Left forelimb (tissue), 1 donor: ENCODE measurements around the gene BHLHE40.

Experiments used
- DNase-seq: peaks from one replicate; pipeline ENCODE4 v3.0.0-alpha.2; 2018; ENCODE audit warnings: low spot score

The BHLHE40 gene

DNA sequence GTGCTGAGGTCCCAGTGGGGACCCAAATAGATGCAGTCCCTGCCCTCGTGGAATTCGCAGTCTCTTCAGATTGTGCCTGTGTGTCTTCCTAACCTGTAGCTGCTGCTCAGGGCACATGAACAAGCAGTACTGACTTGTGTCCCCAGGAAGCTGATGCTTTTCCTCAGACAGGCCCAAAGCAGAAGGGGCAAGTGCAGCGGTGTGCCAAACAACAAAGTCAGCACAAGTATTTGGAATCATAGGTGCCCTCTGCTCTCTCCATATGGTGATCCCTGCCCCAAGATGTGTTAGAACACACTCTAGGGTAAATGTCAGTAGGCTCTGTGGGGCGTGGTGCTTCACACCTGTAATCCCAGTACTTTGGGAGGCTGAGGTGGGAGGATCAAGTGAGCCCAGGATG is 21.9 kb downstream of the BHLHE40 start:
- DNase-seq = no peak

DNA sequence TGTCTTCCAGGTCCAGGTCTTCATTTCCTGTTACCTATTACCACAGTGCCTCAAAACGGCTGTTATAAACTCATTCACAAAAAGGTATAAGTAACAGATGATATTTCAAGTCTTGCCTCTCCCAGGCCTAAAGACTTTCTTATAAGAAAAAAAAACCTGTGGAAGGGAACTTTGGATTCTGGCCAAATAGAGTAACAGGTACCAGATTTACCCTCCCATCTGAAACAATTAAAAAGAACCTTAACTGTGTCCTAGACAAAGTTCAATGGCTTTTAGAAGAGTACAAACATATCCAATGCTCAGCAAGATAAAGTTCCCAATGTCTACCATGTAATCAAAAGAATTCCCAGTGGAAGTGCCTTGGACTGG is 22.6 kb downstream of the BHLHE40 start:
- no peak for DNase-seq

DNA sequence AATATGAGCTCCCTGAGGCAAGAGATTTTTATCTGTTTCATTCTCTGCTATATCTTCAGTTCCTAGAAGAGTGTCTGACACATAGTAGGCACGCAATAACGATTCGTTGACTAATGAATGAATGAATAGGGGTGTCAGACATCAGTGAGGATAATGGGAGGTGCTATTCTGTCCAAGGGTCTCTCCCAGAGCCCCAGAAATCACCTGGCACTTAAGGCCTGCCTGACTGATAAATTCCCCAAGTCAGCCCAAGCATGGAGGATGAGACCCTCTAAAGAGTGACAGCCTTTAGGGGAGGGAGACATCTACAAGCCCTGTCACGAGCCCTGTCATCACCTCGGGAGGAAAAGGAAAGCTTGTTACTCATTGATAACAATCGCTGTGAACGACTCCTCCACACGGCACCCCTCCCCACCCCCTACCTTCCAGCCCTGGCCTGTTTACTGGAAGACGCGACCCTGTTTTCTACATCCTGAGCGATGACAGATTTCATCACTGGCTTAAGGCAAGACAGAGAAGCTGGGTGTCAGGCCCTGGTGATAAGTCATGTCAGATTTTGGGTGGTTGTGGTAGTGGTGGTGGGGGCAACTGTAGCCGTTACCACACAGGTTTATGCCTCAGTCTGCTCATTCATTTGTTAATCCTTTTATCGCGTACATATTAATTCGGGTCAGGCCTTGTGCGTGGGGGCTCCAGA is 23.1 kb downstream of the BHLHE40 start:
- DNase-seq = no peak

DNA sequence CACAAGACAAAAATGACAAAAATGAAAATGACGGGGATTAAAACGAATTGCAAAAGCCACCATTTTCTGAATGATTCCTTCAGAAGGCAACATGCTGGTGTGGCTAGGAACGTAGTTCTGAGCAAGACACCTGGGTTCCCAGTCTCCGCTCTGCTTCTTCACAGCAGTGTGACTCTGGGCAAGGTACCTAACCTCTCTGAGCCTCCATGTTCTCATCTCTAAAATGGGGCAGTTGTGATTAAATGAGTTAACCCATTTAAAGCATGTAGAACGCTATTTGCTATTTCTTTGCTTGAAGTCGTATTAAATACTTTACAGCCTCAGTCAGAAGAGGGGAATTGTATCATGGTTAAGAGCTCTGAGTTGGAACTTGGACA is 23.6 kb downstream of the BHLHE40 start:
- no peak for DNase-seq

DNA sequence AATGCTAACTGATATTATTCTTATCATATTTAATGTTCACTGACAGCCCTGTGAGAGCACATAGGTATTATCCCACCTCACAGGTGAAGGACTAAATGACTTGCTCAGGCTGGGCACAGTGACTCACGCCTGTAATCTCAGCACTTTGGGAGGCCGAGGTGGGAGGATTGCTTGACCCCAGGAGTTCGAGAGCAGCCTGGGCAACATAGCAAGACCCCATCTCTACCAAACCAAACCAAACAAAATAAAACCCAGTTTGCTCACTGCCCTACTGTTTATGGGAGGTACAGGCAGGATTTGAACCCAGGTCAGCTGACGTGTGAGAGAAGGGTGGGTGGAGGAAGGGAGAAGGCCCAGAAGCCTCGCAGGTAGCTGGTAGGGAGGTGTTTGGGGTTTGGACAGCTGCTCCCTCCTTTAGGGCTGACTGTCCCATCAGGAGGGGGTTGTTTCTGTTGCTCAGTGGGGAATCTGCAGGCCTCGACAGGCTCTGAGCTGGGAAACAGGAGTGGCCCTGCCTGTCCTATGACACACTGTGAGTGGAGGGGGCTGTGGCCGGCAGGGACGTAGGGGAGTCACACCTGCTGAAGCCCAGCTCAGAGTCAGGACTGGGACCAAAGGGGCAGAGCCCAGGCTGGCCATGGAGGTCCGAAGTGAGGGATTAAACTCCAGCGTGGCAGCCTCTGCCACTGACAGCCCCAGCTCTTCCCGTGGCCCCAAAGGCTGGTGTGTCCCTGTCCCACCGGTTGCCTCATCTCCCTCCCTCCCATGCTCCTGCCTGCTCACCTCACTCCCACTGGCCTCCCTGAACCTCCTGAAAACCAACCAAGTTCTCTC is 25.3 kb downstream of the BHLHE40 start:
- DNase-seq = no peak

DNA sequence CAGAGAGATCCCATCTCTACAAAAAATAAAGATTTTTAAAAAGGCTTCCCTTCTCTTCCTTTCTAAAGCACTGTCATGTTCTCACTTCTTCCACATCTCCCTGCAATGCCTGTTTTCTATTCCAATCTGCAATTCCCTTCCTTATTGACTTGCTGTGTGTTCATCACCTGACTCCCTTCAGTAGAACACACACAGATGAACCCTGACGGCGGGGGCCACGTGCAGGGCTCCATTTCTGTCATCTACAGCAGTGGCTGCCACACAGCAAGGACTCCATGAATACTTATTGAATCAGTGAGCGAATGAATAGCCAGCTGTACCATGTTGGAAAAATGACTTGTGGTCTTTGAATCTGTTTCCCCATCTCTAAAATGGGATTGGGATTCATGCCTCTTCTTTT is 26.1 kb downstream of the BHLHE40 start:
- DNase-seq = no peak

DNA sequence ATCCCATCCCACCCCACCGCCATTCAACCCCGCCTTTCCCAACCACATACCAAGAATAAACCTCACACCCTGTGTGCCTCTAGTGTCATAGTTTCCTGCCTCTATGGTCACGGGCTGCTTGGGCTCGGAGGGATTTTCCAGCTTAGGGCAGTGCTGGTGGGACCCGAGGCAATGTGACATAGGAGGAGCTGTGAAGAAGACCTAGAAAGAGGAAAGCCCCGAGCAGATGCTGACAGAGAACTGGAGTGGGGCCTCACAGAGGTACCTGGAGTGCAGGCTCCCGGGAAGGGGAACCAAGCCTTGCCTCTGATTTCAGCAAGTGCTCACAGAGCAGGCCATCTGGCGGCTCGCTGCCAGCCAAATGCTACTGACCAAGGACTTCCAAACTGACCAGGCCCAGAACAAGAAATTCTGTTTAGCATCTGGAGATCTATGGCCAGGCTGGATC is 27.5 kb downstream of the BHLHE40 start:
- DNase-seq = no peak

DNA sequence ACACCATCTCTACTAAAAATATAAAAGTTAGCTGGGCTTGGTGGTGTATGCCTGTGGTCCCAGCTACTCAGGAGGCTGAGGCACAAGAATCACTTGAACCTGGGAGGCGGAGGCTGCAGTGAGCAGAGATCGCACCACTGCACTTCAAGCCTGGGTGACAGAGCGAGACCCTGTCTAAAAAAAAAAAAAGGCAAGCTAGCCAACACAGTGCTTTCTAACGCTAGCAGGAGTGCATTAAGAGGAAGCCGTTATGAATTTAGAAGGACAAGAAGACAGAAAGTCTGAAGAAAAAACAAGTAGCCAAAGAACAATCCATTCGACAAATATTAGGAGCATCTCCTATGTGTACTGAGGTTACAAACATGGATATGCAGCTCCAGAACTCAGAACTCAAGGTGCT is 28.6 kb downstream of the BHLHE40 start:
- no peak for DNase-seq

DNA sequence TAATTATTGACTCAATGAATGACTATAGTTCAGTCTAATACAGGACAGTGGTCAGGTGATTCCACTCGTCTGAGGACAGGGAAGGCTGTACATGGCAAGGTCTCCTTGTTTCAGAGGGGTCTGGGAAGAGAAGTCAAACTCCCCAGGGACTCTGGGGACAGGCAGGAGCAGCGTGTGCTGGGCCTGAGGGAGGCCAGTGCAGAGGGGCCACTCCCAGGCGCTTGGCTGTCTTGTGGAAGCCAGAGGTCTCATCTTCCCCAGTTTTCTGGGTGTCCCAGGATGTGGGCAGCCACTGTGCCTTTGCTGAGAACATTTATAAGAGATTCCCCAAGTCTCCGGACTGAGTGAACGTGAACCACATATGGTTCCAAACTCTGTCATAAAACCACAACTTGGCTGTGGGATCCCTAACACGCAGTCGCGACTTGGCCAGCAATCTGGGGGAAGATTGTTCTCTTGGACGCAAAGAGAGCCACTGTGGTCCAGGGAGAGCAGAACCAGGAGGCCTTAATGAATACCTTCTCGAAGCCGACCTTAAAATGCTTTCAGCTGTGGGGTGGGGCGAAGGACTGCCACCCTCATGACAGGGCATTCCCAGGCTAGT is 30.4 kb downstream of the BHLHE40 start:
- no peak for DNase-seq

DNA sequence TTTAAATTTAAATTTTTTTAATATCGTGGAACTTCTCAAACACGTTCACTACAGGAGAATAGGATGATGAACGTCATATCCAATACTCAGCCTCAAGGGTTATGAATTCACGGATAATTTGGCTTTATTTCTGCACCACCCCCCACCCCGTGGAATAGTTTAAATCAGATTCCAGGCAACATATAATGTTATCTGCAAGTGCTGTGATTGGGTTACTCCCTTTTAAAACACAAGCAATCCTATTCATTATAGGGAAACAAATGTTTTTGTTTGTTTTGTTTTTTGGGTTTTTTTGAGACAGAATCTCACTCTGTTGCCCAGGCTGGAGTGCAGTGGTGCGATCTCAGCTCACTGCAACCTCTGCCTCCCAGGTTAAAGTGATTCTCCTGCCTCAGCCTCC is 30.9 kb downstream of the BHLHE40 start:
- no peak for DNase-seq

DNA sequence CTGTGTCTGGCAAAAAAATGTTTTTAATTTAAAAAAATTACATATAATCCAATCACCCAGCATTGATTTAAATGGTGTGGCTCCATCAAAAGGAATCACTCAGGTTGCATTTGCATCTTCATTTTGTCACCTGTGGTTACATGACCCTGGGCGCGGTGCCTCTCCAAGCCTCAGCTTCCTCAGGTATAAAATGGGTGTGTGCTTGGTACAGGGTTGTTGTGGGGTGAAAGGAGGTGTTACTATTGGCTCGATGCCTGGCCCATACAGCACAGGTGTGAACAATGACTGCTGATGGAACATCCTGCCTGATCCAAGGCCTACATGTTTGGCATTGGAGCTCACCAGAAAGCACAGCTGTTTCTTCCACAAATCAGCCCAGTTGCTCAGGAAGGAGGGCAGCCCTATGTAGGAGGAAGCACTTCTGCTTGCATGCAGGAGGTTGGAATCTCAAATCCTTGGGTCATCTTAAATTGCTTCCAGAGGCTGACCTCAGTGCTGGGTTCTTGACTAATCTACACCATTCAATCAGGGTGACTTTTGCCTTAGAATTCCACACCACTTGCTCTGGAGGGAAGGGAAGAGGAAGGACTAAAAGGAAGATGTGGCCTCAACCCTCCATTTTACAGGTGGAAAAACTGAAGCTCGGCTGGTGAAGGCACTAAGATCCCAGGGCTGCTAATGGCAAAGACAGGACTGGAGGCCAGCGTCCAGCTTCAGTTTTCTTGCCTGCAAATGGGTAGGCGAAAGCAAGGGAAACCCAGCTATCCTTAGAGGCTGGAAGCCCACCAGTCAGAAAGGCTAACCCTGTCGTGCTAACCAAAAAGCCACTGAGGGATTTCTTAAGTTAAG is 31.7 kb downstream of the BHLHE40 start:
- no peak for DNase-seq

DNA sequence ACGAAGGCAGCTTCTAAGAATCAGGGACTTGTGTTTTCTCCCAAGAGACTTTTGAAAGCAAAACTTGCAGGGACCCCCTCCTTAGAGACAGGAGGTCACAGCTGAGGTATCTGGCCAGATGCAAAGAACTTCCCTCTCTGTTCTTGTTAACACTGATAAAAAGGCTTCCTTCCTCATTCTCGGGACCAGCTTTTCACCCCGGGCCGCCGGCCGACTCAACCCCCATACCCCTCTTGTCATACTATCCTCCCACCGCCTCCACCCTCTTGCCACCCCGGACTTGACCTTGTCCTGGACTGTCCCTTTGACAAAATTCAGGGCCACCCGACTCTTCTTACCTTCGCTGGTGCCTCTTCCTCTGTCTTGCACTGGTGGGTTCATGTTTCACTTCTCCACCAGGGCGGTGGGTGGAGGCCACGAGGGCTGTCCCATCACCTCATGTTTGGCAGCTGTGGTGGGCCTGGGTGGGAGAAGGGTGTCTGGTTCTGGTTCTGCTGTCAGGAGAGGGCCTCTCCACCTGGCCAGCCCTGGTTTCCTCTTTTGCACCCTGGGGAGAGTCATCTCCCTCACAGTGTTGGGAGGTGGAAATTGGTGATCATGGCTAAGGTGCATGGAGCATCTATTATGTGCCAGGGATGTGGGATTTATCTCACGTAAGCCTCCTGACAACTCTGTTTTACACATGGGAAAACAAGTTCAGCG is 32.5 kb downstream of the BHLHE40 start:
- DNase-seq = no peak

DNA sequence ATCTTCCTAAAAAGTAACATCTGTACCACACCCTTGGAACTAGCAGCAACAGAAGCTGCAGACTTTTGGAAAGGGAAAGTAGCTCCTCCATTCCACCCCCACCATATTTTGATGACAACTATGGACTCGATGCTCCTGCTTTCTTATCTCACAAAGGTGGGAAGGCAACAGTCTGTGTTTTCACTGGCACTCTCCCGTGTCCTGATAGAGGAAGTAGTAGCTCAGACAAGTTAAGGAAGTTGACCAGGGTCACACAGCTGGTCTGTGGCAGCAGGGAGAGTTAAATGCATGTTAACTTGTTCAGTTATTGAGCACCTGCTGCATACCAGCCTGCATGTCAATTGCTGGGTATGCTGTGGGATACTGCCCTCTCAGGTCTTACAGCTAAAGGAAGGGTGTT is 33.1 kb downstream of the BHLHE40 start:
- no peak for DNase-seq

DNA sequence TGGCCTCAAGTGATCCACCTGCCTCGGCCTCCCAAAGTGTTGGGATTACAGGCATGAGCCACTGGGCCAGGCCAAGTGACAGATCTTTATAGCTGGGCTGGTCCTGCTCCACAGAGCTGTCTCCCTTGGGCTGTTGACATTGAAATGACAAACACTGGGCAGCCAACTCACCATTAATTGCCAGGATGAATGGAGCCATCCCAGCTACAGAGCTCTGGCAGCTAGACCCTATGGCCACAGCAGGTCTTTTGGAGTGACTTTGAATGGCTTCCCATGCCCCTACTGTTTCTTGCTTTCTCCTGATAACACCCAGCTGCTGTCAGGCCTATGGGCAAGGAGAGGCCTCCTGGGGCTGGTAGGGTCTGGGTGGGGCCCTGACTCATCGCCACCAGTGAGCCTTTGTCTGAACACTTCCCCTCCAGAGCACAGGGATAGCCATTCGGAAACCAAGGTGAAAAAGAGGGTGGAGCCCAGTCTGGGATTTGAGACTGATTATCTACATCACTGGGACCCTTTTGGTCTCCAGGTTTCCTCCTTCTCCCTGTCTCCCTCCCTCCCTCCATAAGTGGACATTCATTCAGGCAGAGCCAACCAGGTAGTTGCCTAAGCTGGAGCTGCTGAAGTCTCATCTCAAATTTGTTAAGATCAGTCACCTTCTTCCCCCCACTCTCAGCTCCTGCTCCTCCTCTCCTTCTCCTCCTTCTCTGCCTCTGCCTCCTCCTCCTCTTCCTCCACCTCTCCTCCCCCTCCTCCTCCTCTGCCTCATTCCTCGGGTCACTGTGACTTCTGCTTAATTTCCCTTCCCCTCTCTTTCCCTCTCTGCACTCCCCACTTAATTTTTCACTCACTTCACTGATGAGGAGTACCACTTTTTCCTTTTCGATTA is 34.0 kb downstream of the BHLHE40 start:
- DNase-seq = no peak

DNA sequence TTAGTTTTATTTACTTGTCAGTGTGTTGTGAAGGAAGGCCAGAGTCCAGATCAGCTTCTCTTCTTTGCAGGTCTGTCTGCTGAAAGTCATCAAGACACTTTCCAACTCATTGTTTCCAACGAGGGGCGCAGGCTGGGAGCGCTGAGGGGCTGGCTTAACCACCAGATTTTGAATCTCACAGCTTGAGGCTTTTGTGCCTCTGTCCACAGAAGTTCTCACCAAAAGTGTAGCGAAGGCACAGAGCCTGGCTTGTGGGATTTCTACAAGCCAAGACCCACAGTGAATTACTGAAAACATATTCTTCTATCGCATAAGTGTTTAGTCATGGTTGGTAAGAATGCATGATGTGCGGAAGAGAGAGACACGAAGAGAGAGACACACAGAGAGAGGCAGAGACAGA is 35.2 kb downstream of the BHLHE40 start:
- DNase-seq = no peak

DNA sequence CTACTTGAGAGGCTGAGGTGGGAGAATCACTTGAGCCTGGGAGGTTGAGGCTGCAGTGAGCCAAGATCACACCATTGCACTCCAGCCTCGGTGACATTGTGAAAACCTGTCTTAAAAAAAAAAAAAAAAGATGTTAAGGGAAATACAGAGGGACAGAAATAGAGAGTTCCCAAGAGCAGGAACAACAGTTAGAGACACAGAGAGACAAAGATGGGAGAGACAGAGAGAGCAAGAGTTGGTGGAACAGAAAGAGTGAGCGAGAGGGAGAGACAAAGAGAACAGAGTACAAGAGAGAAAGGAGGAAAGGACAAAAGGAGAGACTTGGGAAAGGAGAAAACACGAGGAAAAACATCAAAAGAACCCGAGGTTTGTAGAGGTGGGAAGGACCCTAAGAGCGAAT is 35.8 kb downstream of the BHLHE40 start:
- no peak for DNase-seq

DNA sequence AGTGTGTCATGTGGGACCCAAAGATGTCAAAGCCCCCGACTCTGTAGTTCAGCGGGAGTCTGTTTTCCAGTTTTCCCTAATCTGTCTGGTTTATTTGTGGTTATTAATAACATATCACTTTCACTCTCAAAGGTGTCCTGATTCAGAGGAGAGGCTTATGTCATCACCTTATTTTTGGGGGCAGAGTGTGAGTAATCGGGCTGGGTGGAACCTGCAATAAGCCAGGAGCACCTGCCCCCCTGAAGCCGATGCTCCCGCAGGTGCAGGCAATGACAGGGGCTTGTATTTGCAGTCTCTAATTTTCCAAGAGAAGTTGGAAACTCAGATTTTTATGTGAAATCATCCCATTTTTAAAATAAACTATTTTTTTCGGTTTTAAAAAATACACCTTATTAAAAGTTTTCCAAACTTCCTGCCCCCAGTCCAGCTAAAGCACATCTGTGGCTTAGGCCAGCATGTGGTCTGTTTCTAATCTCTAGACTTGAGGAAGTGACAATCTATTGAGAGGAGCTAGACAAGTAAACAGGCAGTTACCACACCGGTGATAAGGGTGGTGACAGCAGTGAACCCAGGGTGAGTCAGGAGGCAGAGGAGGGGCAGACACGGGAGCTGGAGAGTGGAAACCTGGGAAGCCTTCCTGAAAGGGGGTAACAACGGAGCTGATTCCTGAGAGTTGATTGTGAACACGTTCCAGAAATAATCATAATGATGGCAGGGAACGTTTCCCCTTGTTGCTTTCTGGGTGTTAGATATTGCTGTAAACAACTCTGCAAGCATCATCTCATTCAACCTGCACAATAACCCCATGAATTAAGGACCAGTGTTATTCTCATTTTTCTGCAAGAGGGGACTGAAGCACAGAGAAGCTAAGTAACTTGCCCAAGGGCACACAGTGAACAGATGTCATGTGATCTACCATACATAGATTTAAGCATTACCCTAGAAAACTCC is 37.2 kb downstream of the BHLHE40 start:
- no peak for DNase-seq

DNA sequence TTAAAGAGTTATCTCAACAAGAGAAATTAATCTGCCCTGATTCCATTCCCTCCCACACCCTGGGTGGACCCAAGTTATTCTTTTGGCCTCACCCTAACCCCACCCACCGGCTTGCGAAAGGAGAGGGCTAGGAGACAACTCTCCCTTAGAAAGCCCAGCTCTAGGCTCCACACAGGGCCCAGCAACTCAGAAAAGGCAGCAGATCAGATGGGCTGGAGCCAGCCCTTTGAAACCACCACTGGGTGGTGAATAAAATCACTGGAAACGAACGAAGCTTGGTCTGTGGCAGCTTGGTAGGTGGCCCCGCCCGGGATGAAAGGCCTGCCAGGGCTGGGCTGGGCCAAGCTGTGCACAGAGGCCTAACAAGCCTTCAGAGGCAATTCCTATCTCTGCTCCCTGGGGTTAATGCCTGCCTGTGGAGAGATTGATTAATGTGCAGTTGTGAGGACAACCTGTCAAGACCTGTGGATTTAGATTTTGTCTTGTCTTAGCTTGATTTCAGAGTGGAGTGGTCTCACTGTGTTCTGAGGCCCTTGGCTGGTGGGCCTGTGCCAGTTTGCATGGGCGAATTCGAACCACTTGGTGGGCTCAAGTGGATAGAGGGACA is 38.8 kb downstream of the BHLHE40 start:
- no peak for DNase-seq
